ENCODE data around the gene CCDC85A.

DNA sequence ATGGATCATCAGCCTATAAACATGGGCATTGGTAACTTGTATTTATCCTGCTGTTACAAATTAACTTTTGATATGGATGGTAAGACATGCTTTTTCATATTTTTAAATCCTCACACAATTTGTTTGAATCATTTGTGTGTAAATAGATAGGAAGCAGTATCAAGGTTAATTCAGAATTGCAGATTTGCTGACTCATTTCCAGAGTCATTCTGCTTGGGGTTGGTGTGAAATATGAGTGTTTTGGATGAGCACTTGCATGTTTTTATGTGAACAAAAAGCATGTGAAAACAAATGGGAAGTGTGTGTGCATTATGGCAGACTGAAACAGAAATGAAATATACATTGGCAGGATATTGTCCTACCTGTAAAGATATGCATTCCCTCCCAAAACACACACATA is 11.8 kb downstream of the CCDC85A start:
- TF ChIP-seq, protein P1, sequence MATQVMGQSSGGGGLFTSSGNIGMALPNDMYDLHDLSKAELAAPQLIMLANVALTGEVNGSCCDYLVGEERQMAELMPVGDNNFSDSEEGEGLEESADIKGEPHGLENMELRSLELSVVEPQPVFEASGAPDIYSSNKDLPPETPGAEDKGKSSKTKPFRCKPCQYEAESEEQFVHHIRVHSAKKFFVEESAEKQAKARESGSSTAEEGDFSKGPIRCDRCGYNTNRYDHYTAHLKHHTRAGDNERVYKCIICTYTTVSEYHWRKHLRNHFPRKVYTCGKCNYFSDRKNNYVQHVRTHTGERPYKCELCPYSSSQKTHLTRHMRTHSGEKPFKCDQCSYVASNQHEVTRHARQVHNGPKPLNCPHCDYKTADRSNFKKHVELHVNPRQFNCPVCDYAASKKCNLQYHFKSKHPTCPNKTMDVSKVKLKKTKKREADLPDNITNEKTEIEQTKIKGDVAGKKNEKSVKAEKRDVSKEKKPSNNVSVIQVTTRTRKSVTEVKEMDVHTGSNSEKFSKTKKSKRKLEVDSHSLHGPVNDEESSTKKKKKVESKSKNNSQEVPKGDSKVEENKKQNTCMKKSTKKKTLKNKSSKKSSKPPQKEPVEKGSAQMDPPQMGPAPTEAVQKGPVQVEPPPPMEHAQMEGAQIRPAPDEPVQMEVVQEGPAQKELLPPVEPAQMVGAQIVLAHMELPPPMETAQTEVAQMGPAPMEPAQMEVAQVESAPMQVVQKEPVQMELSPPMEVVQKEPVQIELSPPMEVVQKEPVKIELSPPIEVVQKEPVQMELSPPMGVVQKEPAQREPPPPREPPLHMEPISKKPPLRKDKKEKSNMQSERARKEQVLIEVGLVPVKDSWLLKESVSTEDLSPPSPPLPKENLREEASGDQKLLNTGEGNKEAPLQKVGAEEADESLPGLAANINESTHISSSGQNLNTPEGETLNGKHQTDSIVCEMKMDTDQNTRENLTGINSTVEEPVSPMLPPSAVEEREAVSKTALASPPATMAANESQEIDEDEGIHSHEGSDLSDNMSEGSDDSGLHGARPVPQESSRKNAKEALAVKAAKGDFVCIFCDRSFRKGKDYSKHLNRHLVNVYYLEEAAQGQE (IDR thresholded peaks at IDR 0.05; ENCODE audit: low read depth): no peak
- TF ChIP-seq EGR1 (IDR thresholded peaks at IDR 0.05): no peak
- TF ChIP-seq, protein P2, sequence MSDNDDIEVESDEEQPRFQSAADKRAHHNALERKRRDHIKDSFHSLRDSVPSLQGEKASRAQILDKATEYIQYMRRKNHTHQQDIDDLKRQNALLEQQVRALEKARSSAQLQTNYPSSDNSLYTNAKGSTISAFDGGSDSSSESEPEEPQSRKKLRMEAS (IDR thresholded peaks at IDR 0.05): no peak

Data from Ishikawa (cell line).